Caco-2 (cell line): ENCODE results near the gene STAC2. TPM values are rescaled to one million over a fixed set of nuclear protein-coding genes. Genes with fewer than 3 reads are reported as not detected.
A peak's percentile ranks its signal among the peaks of the same experiment; 100 is the strongest.

Source experiments
- BruUV-seq: library from RNA; stranded (reverse); fragments of 400-500 nt; replicated peaks from 2 replicates; lab custom pipeline; 2021; lab: Mats Ljungman, UMichigan
- CTCF ChIA-PET: fragments of 300-600 bp; sonication (Branson Sonifier 250); formaldehyde crosslinking; loops from one replicate; lab custom pipeline; 2022; ENCODE audit warnings: antibody characterized with exemption; lab: Charles Lee
- POLR2A ChIA-PET: fragments of 300-600 bp; sonication (Branson Sonifier 250); formaldehyde crosslinking; loops from one replicate; lab custom pipeline; 2022; ENCODE audit warnings: antibody characterized with exemption; lab: Charles Lee
- DNase-seq, 2 experiments: peaks; one replicate each; pipeline versions ENCODE4 v3.0.0 to v3.0.0-alpha.2; 2020 to 2022
- H3K27me3 ChIP-seq: replicated peaks from 2 replicates; pipeline ENCODE4 v1.6.0; 2011; ENCODE audit warnings: low read length; ENCODE audit not compliant: control insufficient read depth, insufficient read depth
- H3K36me3 ChIP-seq: 2 replicates; pipeline ENCODE4 v1.5.1; 2011; ENCODE audit warnings: low read length; ENCODE audit not compliant: control insufficient read depth, insufficient read depth
- H3K4me1 ChIP-seq: fragments of 250-450 bp; sonication (Bioruptor Pico); 2 replicates; pipeline ENCODE4 v1.5.1; 2020; ENCODE audit warnings: mild to moderate bottlenecking
- H3K4me3 ChIP-seq: 2 replicates; pipeline ENCODE4 v1.5.1; 2011; ENCODE audit warnings: low read depth, mild to moderate bottlenecking, control low read depth, low read length
- H3K9me3 ChIP-seq: fragments of 250-450 bp; sonication (Bioruptor Pico); 2 replicates; pipeline ENCODE4 v1.5.1; 2020; ENCODE audit warnings: mild to moderate bottlenecking, moderate library complexity
- H3K27ac Mint-ChIP-seq: one replicate; pipeline ENCODE4 v1.8.0; 2022; ENCODE audit warnings: mixed read lengths; ENCODE audit not compliant: unreplicated experiment
- H3K27me3 Mint-ChIP-seq: one replicate; pipeline ENCODE4 v1.8.0; 2022; ENCODE audit warnings: mixed read lengths; ENCODE audit not compliant: insufficient read depth, unreplicated experiment
- H3K36me3 Mint-ChIP-seq: one replicate; pipeline ENCODE4 v1.8.0; 2022; ENCODE audit warnings: mild to moderate bottlenecking, mixed read lengths; ENCODE audit not compliant: insufficient read depth, unreplicated experiment
- H3K4me1 Mint-ChIP-seq: one replicate; pipeline ENCODE4 v1.8.0; 2022; ENCODE audit warnings: low read depth, mixed read lengths; ENCODE audit not compliant: unreplicated experiment
- H3K4me3 Mint-ChIP-seq: one replicate; pipeline ENCODE4 v1.8.0; 2022; ENCODE audit warnings: mild to moderate bottlenecking, moderate library complexity, mixed read lengths; ENCODE audit not compliant: unreplicated experiment
- H3K9me3 Mint-ChIP-seq: one replicate; pipeline ENCODE4 v1.8.0; 2022; ENCODE audit warnings: mixed read lengths; ENCODE audit not compliant: unreplicated experiment
- CTCF ChIP-seq, 2 experiments: fragments of 200-600 bp in 1 of 2; IDR thresholded peaks; 1 replicate in 1 of 2; 2 replicates in 1 of 2; pipeline versions ENCODE4 v1.5.1 to v1.8.0; 2011 to 2022; ENCODE audit warnings: antibody characterized with exemption in 1 of 2, control low read depth in 1 of 2, inconsistent platforms in 1 of 2, low read depth in 1 of 2, low read length in 1 of 2, mild to moderate bottlenecking in 1 of 2, moderate library complexity in 1 of 2; ENCODE audit not compliant: insufficient read depth in 1 of 2, severe bottlenecking in 1 of 2, unreplicated experiment in 1 of 2
- intact Hi-C: fragments of 100-400 bp; cut with micrococcal nuclease; formaldehyde crosslinking; loops from one replicate; pipeline ENCODE4 v1.10.0; 2022; ENCODE audit not compliant: unreplicated experiment
- total RNA-seq: library from RNA; stranded (reverse); gene quantifications from 2 replicates; pipeline ENCODE4 v1.2.3, GENCODE V29; 2022

STAC2 gene
- total RNA-seq, 1 experiment from 2014 or later = 0.09 TPM

- DNase-seq = no peak
- ChIA-PET POLR2A (no interaction called here), CTCF (interaction anchor here (0.6 to 6.6 kb wide), 3 partner anchors 37 to 147 kb away, joined by 4 to 123 read pairs (median 4); no protein-coding TSS in a partner anchor)
- Mint-ChIP-seq H3K4me3 (no peak overlapping the region), H3K4me1 (no peaks in the 10 kb centered on the region), H3K36me3 (peaks cover 56% of the 10 kb centered on the region), H3K27ac (peak overlapping the region; percentile 4), H3K9me3 (no peaks in the 10 kb centered on the region), H3K27me3 (no peaks in the 10 kb centered on the region)
- no peaks in the 10 kb centered on the region for H3K27me3 ChIP-seq
- no peaks in the 10 kb centered on the region for H3K9me3 ChIP-seq
- intact Hi-C loops = loop anchor here (5.0 kb wide), 1 partner anchor 342 kb away; no protein-coding TSS in a partner anchor
- H3K4me3 ChIP-seq = no peak overlapping the region
- H3K4me1 ChIP-seq = peaks cover 6% of the 10 kb centered on the region; the same call in 1 of the 2 replicates
- no TSS peak for BruUV-seq
- TF ChIP-seq CTCF (IDR thresholded peaks at IDR 0.05; ENCODE audit: insufficient read depth in 1 of 2, low read depth in 1 of 2, low read length in 1 of 2, severe bottlenecking in 1 of 2, unreplicated experiment in 1 of 2) = no peak
- H3K36me3 ChIP-seq = peaks cover 13% of the 10 kb centered on the region
Observed at GRCh38 chr17:39205112-39205526, 20.6 kb downstream of the STAC2 start.

- Histone ChIP-seq H3K36me3 (peaks cover 13% of the 10 kb centered on the region), H3K4me1 (peaks cover 6% of the 10 kb centered on the region; the same call in 1 of the 2 replicates), H3K4me3 (no peak overlapping the region), H3K9me3 (no peaks in the 10 kb centered on the region), H3K27me3 (no peaks in the 10 kb centered on the region)
- ChIA-PET CTCF (interaction anchor here (6.6 kb wide), 1 partner anchor 42 kb away, joined by 123 read pairs; no protein-coding TSS in a partner anchor), POLR2A (no interaction called here)
- TF ChIP-seq CTCF (IDR thresholded peaks at IDR 0.05; ENCODE audit: insufficient read depth in 1 of 2, low read depth in 1 of 2, low read length in 1 of 2, severe bottlenecking in 1 of 2, unreplicated experiment in 1 of 2) = no peak
- no peaks in the 10 kb centered on the region for H3K27me3 Mint-ChIP-seq
- no peaks in the 10 kb centered on the region for H3K9me3 Mint-ChIP-seq
- peak overlapping the region; percentile 4 for H3K27ac Mint-ChIP-seq
- DNase-seq = no peak
- H3K4me1 Mint-ChIP-seq = peaks cover 6% of the 10 kb centered on the region
- BruUV-seq = no TSS peak
- intact Hi-C loops = no loop called here
- no peak overlapping the region for H3K4me3 Mint-ChIP-seq
- H3K36me3 Mint-ChIP-seq = peaks cover 63% of the 10 kb centered on the region
Observed at GRCh38 chr17:39204245-39204644, 21.5 kb downstream of the STAC2 start.

DNA sequence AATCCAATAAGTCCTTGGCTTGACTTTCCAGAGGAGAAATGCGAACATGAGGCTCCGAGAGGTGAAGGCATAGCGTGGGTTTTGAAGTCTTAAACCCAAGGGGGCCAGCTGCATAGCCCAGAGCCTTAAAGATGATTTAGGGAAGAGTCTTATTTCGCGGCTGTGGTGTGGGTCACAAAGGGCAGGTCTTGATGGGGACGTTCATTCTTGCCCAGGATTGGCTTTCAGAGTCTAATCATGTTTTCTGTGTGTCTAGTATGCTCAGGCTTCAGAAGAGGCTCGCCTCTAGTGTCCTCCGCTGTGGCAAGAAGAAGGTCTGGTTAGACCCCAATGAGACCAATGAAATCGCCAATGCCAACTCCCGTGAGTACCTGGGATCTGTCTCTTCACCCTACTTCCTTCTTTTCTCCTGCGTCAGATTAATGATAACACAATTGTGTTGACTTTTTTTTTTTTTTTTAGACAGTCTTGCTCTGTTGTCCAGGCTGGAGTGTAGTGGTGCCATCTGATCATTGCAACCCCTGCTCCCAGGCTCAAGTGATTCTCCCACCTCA lies 24.7 kb downstream of the STAC2 start:
- ChIA-PET CTCF (interaction anchor here (1.0 kb wide), 1 partner anchor 152 kb away, joined by 3 read pairs; no protein-coding TSS in a partner anchor), POLR2A (no interaction called here)
- no peaks in the 10 kb centered on the region for H3K9me3 Mint-ChIP-seq

More for the DNA sequence above, 24.7 kb downstream of the STAC2 start:
- H3K4me1 ChIP-seq = peaks cover 14% of the 10 kb centered on the region
- Mint-ChIP-seq H3K4me1 (peaks cover 6% of the 10 kb centered on the region), H3K27ac (peak overlapping the region; percentile 99), H3K27me3 (no peaks in the 10 kb centered on the region), H3K36me3 (peaks cover 61% of the 10 kb centered on the region), H3K4me3 (peak overlapping the region; percentile 87)
- peaks cover 13% of the 10 kb centered on the region for H3K36me3 ChIP-seq
- H3K4me3 ChIP-seq = peak overlapping the region; percentile 87
- H3K9me3 ChIP-seq = no peaks in the 10 kb centered on the region
- TF ChIP-seq CTCF (IDR thresholded peaks at IDR 0.05; ENCODE audit: insufficient read depth in 1 of 2, low read depth in 1 of 2, low read length in 1 of 2, severe bottlenecking in 1 of 2, unreplicated experiment in 1 of 2) = no peak
- no peak for DNase-seq
- intact Hi-C loops = no loop called here
- no TSS peak for BruUV-seq
- H3K27me3 ChIP-seq = no peaks in the 10 kb centered on the region
